H1 (cell line): ENCODE measurements around the gene ITM2A. TPM values are rescaled to one million over a fixed set of nuclear protein-coding genes. Genes with fewer than 3 reads are reported as not detected.
A peak's percentile ranks its signal among the peaks of the same experiment; 100 is the strongest.

Experiments used
- CTCF ChIA-PET: fragments of 300-600 bp; sonication (Branson Sonifier 250); formaldehyde crosslinking; loops from one replicate; lab custom pipeline; 2021; ENCODE audit not compliant: partially characterized antibody; lab: Charles Lee
- POLR2A ChIA-PET: fragments of 300-600 bp; sonication (Branson Sonifier 250); formaldehyde crosslinking; loops from one replicate; lab custom pipeline; 2021; ENCODE audit warnings: inconsistent platforms; ENCODE audit not compliant: partially characterized antibody; lab: Charles Lee
- DNase-seq, 2 experiments: peaks; one replicate each; pipeline versions ENCODE4 v3.0.0 to v3.0.0-alpha.2; 2010 to 2022; ENCODE audit warnings: low spot score in 2 of 2, low read depth in 1 of 2, mixed read lengths in 1 of 2
- FAIRE-seq: peaks from 2 replicates; lab custom pipeline; 2011; peaks lifted over from hg19 to GRCh38; lab: Jason Lieb, UNC
- H2AFZ ChIP-seq: 2 replicates; pipeline ENCODE4 v1.8.1; 2012; ENCODE audit warnings: low read length, inconsistent platforms
- H2AK5ac ChIP-seq: 2 replicates; pipeline ENCODE4 v1.6.1; 2013; ENCODE audit warnings: low read depth, low read length
- H2BK120ac ChIP-seq: replicated peaks from 2 replicates; pipeline ENCODE3; 2013; ENCODE audit warnings: low read depth, low read length, inconsistent platforms
- H2BK12ac ChIP-seq: 2 replicates; pipeline ENCODE4 v1.6.1; 2013; ENCODE audit warnings: low read depth, low read length
- H2BK15ac ChIP-seq: 2 replicates; pipeline ENCODE4 v1.6.1; 2013; ENCODE audit warnings: low read length
- H2BK20ac ChIP-seq: 2 replicates; pipeline ENCODE4 v1.6.1; 2013; ENCODE audit warnings: low read length
- H2BK5ac ChIP-seq: 2 replicates; pipeline ENCODE4 v1.6.1; 2013; ENCODE audit warnings: low read depth, low read length
- H3K14ac ChIP-seq: 2 replicates; pipeline ENCODE4 v1.6.1; 2013; ENCODE audit warnings: inconsistent platforms; ENCODE audit not compliant: insufficient read length
- H3K18ac ChIP-seq: 2 replicates; pipeline ENCODE4 v1.6.1; 2013; ENCODE audit warnings: low read length; ENCODE audit errors: extremely low read depth
- H3K23ac ChIP-seq: 2 replicates; pipeline ENCODE4 v1.6.1; 2013; ENCODE audit warnings: inconsistent platforms; ENCODE audit not compliant: insufficient read length
- H3K23me2 ChIP-seq: 2 replicates; pipeline ENCODE4 v1.6.1; 2013; ENCODE audit warnings: low read depth, low read length
- H3K27ac ChIP-seq: 2 replicates; pipeline ENCODE4 v1.6.1; 2011; ENCODE audit warnings: low read depth, low read length, inconsistent platforms
- H3K27me3 ChIP-seq, 4 experiments: replicated peaks in 1 of 4; 1 replicate in 1 of 4; 2 replicates in 3 of 4; pipeline versions ENCODE4 v1.6.1 to v1.8.1; 2011 to 2013; ENCODE audit warnings: low read length in 3 of 4, mild to moderate bottlenecking in 3 of 4, inconsistent platforms in 2 of 4, mixed read lengths in 2 of 4, moderate library complexity in 1 of 4; ENCODE audit not compliant: control insufficient read depth in 3 of 4, insufficient read depth in 3 of 4; ENCODE audit errors: extremely low read depth in 1 of 4
- H3K36me3 ChIP-seq, 4 experiments: 2 replicates each; pipeline versions ENCODE4 v1.6.1 to v1.8.1; 2011 to 2013; ENCODE audit warnings: mild to moderate bottlenecking in 4 of 4, low read length in 3 of 4, moderate library complexity in 2 of 4, control low read depth in 1 of 4, inconsistent platforms in 1 of 4; ENCODE audit not compliant: insufficient read depth in 4 of 4, control insufficient read depth in 2 of 4
- H3K4ac ChIP-seq: replicated peaks from 2 replicates; pipeline ENCODE3; 2013; ENCODE audit warnings: low read length, low read depth, mixed read lengths, inconsistent platforms; ENCODE audit not compliant: insufficient read length
- H3K4me1 ChIP-seq, 4 experiments: replicated peaks in 1 of 4; 1 replicate in 1 of 4; 2 replicates in 3 of 4; pipeline versions ENCODE4 v1.6.1 to v1.8.1; 2011 to 2013; ENCODE audit warnings: low read length in 3 of 4, inconsistent platforms in 2 of 4, mixed read lengths in 1 of 4; ENCODE audit not compliant: insufficient read depth in 4 of 4, control insufficient read depth in 3 of 4
- H3K4me2 ChIP-seq, 2 experiments: 2 replicates each; pipeline versions ENCODE4 v1.6.1 to v1.8.1; 2011 to 2013; ENCODE audit warnings: low read depth in 2 of 2, low read length in 2 of 2, control low read depth in 1 of 2, inconsistent platforms in 1 of 2, mild to moderate bottlenecking in 1 of 2; ENCODE audit not compliant: insufficient read depth in 1 of 2
- H3K4me3 ChIP-seq, 4 experiments: fragments of 200-600, 300-600 bp in 1 of 4; sonication (generic), shearing (Covaris generic), sonication (Bioruptor Twin) in 1 of 4; 2 replicates each; pipeline versions ENCODE4 v1.5.1 to v1.8.1; 2011 to 2016; ENCODE audit warnings: low read length in 4 of 4, low read depth in 3 of 4, control low read depth in 2 of 4, inconsistent platforms in 2 of 4, mild to moderate bottlenecking in 2 of 4, mixed read lengths in 1 of 4, moderate library complexity in 1 of 4; ENCODE audit not compliant: insufficient read depth in 2 of 4; ENCODE audit errors: extremely low read depth in 1 of 4
- H3K56ac ChIP-seq: replicated peaks from 2 replicates; pipeline ENCODE3; 2013; ENCODE audit warnings: low read depth, mild to moderate bottlenecking, mixed read lengths, low read length, inconsistent platforms; ENCODE audit not compliant: insufficient read length
- H3K79me1 ChIP-seq: 2 replicates; pipeline ENCODE4 v1.6.1; 2013; ENCODE audit warnings: low read depth, low read length, control low read depth
- H3K79me2 ChIP-seq, 2 experiments: 2 replicates each; pipeline versions ENCODE4 v1.6.1 to v1.8.1; 2012 to 2013; ENCODE audit warnings: low read length in 2 of 2, mild to moderate bottlenecking in 2 of 2, inconsistent platforms in 1 of 2; ENCODE audit not compliant: insufficient read depth in 2 of 2, control insufficient read depth in 1 of 2
- H3K9ac ChIP-seq, 4 experiments: replicated peaks in 1 of 4; 1 replicate in 1 of 4; 2 replicates in 3 of 4; pipeline versions ENCODE4 v1.6.1 to v1.8.1; 2011 to 2013; ENCODE audit warnings: low read depth in 3 of 4, low read length in 3 of 4, control low read depth in 2 of 4, mild to moderate bottlenecking in 2 of 4, moderate library complexity in 2 of 4, inconsistent platforms in 1 of 4; ENCODE audit errors: extremely low read depth in 1 of 4
- H3K9me3 ChIP-seq, 2 experiments: 2 replicates each; pipeline versions ENCODE4 v1.6.1 to v1.8.1; 2012 to 2013; ENCODE audit warnings: mild to moderate bottlenecking in 2 of 2, moderate library complexity in 2 of 2, control low read depth in 1 of 2, inconsistent platforms in 1 of 2, low read depth in 1 of 2, low read length in 1 of 2, mixed read lengths in 1 of 2; ENCODE audit not compliant: insufficient read depth in 2 of 2
- H4K20me1 ChIP-seq, 2 experiments: replicated peaks in 1 of 2; 2 replicates each; pipeline versions ENCODE3 to v1.8.1; 2011 to 2013; ENCODE audit warnings: inconsistent platforms in 2 of 2, low read length in 2 of 2, mild to moderate bottlenecking in 1 of 2; ENCODE audit not compliant: insufficient read depth in 2 of 2, control insufficient read depth in 1 of 2
- H4K5ac ChIP-seq: 2 replicates; pipeline ENCODE4 v1.6.1; 2013; ENCODE audit warnings: low read length, low read depth, mixed read lengths, inconsistent platforms; ENCODE audit not compliant: insufficient read length
- H4K8ac ChIP-seq: 2 replicates; pipeline ENCODE4 v1.8.0; 2013; ENCODE audit warnings: mild to moderate bottlenecking, moderate library complexity, low read length, inconsistent platforms; ENCODE audit not compliant: insufficient read depth; ENCODE audit errors: extremely low read depth
- H4K91ac ChIP-seq: replicated peaks from 2 replicates; pipeline ENCODE3; 2013; ENCODE audit warnings: low read length, mixed read lengths, inconsistent platforms; ENCODE audit not compliant: insufficient read length
- BRCA1 ChIP-seq: IDR thresholded peaks from 2 replicates; pipeline ENCODE4 v1.6.1; 2012; ENCODE audit warnings: low read depth, low read length, improper control_type of control experiment
- CBX8 ChIP-seq: fragments of 300-800, 300-1000 bp; sonication (generic); IDR thresholded peaks from 2 replicates; pipeline ENCODE4 v1.7.1; 2016; ENCODE audit warnings: low read depth, low read length, borderline replicate concordance
- CHD1 ChIP-seq: IDR thresholded peaks from 2 replicates; pipeline ENCODE4 v1.6.1; 2012; ENCODE audit warnings: low read depth, low read length, improper control_type of control experiment
- HDAC6 ChIP-seq: IDR thresholded peaks from one replicate; pipeline ENCODE4 v1.7.1; 2012; ENCODE audit warnings: low read depth, mild to moderate bottlenecking, inconsistent platforms, low read length, moderate library complexity
- RAD21 ChIP-seq, 2 experiments: IDR thresholded peaks in 1 of 2; conservative IDR thresholded peaks in 1 of 2; 2 replicates each; pipeline ENCODE4 v1.6.1; 2011; ENCODE audit warnings: low read depth in 2 of 2, low read length in 2 of 2, improper control_type of control experiment in 1 of 2, inconsistent platforms in 1 of 2, mild to moderate bottlenecking in 1 of 2, moderate library complexity in 1 of 2
- RXRA ChIP-seq: IDR thresholded peaks from 2 replicates; pipeline ENCODE4 v1.6.1; 2011; ENCODE audit warnings: low read depth, mild to moderate bottlenecking, low read length, moderate library complexity; ENCODE audit not compliant: insufficient read depth
- YY1 ChIP-seq: IDR thresholded peaks from 2 replicates; pipeline ENCODE4 v1.6.1; 2011; ENCODE audit warnings: low read depth, mild to moderate bottlenecking, low read length
- WGBS, 2 experiments: shearing (Covaris generic) in 1 of 2; methylation state at CpG; one replicate each; pipeline versions ENCODE4 v1.1.6 to v1.1.7; 2013 to 2015; ENCODE audit warnings: low lambda C conversion rate in 2 of 2, mixed read lengths in 2 of 2, inconsistent platforms in 1 of 2, low coverage in 1 of 2, missing lambda C conversion rate in 1 of 2; ENCODE audit not compliant: insufficient replicate concordance in 2 of 2, insufficient coverage in 1 of 2, insufficient read length in 1 of 2; ENCODE audit errors: extremely low coverage in 1 of 2, missing lambda C conversion rate in 1 of 2; 5-methylcytosine and 5-hydroxymethylcytosine counted together
- polyA plus RNA-seq, 7 experiments: library from polyadenylated mRNA; depleted of rRNA in 3 of 7; stranded (reverse) in 5 of 7; unstranded in 2 of 7; fragments of >200 nt in 5 of 7; fragments of 200-250 nt in 2 of 7; gene quantifications; 1 replicate in 5 of 7; 2 replicates in 1 of 7; 4 replicates in 1 of 7; pipeline versions ENCODE4 v1.2.1 to v1.2.3, GENCODE V29; 2011 to 2013; ENCODE audit warnings: missing spikeins in 2 of 7, mixed read lengths in 2 of 7
- total RNA-seq: library from RNA; stranded (reverse); fragmentation: NEBNext Ultra II Directional; extraction: Animal tissue kit (Norgen Biotek cat#: 25700); gene quantifications from 2 replicates; pipeline ENCODE4 v1.2.1, GENCODE V29; 2021

Gene ITM2A
- total and polyA plus RNA-seq, 2 of the 8 experiments (the other 6 are each of a cell fraction or from before 2014, with no cell fraction given): 35.7 to 52.0 TPM

- POLR2A ChIA-PET: no interaction called here
- 16% methylated on average over 4 of the region's 4 CpGs; no CpG with 5 or more reads in 1 of the 2 experiments for WGBS, 2 experiments
Observed at GRCh38 chrX:79330022-79330421, 37.1 kb downstream of the ITM2A start.

More at GRCh38 chrX:79330022-79330421, 37.1 kb downstream of the ITM2A start:
- Histone ChIP-seq H3K4ac (no peak overlapping the region), H3K14ac (no peak overlapping the region), H2BK5ac (no peak overlapping the region), H3K18ac (no peak overlapping the region), H4K8ac (no peak overlapping the region), H3K79me2 (no peaks in the 10 kb centered on the region), H3K4me3 (no peak overlapping the region), H4K20me1 (no peaks in the 10 kb centered on the region), H2AK5ac (no peak overlapping the region), H3K9ac (no peak overlapping the region), H4K91ac (no peak overlapping the region), H3K9me3 (no peaks in the 10 kb centered on the region), H2BK20ac (no peak overlapping the region), H3K4me2 (no peak overlapping the region; a peak in 1 of 4 replicates), H2BK120ac (no peak overlapping the region), H2BK15ac (no peak overlapping the region), H3K27me3 (no peaks in the 10 kb centered on the region), H4K5ac (no peak overlapping the region), H3K23ac (no peak overlapping the region), H3K36me3 (no peaks in the 10 kb centered on the region), H3K79me1 (no peaks in the 10 kb centered on the region), H3K27ac (no peak overlapping the region), H3K4me1 (no peaks in the 10 kb centered on the region), H3K23me2 (no peaks in the 10 kb centered on the region), H2AFZ (no peak overlapping the region), H2BK12ac (no peak overlapping the region), H3K56ac (no peak overlapping the region)
- peak in 1 of 2 experiments; percentile 9; a peak in 1 of 4 replicates for TF ChIP-seq RAD21 (IDR thresholded peaks at IDR 0.05 in 1 of 2, conservative IDR thresholded peaks at IDR 0.05 in 1 of 2; ENCODE audit: low read depth in 2 of 2, low read length in 2 of 2)
- no peak for TF ChIP-seq BRCA1
- TF ChIP-seq CBX8: no peak
- no peak for TF ChIP-seq CHD1
- TF ChIP-seq HDAC6: no peak
- no peak for TF ChIP-seq YY1
- no peak for TF ChIP-seq RXRA
- FAIRE-seq: no peak
- no peak for DNase-seq
- CTCF ChIA-PET: interaction anchor here (0.7 to 1.6 kb wide), 6 partner anchors 10 to 177 kb away, joined by 3 to 4 read pairs (median 4); no protein-coding TSS in a partner anchor
